ENCODE measurements around the gene RSF1. TPM values are rescaled to one million over a fixed set of nuclear protein-coding genes. Genes with fewer than 3 reads are reported as not detected.

Gene RSF1
- total RNA-seq, 1 experiment from 2014 or later = 62.0 TPM

DNA sequence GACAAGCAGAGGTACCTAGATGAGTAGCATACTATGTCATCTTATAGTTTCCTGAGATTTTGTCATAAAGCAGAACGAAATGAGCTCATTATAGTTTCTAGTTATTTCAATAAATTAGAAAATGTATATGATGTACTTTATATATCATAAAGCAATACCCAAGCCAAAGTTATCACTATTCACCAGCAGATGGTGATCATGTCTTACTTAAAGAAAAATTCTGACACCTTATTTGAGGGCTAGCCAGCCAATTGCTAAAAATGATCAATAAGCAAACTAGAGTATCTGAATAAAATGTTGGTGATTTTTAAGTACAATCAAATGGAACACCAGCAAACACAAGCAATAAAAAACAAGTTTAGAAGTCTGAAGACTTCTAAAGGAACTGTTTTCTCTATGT lies 44.1 kb downstream of the RSF1 start:
- BruUV-seq (replicated peaks) = no TSS peak
- Mint-ChIP-seq H3K27me3 (ENCODE audit: insufficient read depth, unreplicated experiment) (no peaks in the 10 kb centered on the region), H3K4me3 (ENCODE audit: unreplicated experiment) (no peak overlapping the region), H3K4me1 (ENCODE audit: insufficient read depth, unreplicated experiment) (no peaks in the 10 kb centered on the region), H3K27ac (ENCODE audit: low read depth, unreplicated experiment) (no peak overlapping the region), H3K36me3 (ENCODE audit: insufficient read depth, unreplicated experiment) (peaks cover 10% of the 10 kb centered on the region), H3K9me3 (ENCODE audit: unreplicated experiment) (no peaks in the 10 kb centered on the region)
- intact Hi-C loops (cut with micrococcal nuclease) = loop anchor here (1.0 kb wide), 2 partner anchors 45 to 224 kb away; partner anchors contain the start of gene AAMDC
- peak; percentile 30 for DNase-seq (ENCODE audit: unreplicated experiment)
- ChIA-PET CTCF (interaction anchor here (0.6 to 1.0 kb wide), 8 partner anchors 10 to 1534 kb away, joined by 3 to 4 read pairs (median 3); no protein-coding TSS in a partner anchor), POLR2A (no interaction called here)
- TF ChIP-seq, protein P1, sequence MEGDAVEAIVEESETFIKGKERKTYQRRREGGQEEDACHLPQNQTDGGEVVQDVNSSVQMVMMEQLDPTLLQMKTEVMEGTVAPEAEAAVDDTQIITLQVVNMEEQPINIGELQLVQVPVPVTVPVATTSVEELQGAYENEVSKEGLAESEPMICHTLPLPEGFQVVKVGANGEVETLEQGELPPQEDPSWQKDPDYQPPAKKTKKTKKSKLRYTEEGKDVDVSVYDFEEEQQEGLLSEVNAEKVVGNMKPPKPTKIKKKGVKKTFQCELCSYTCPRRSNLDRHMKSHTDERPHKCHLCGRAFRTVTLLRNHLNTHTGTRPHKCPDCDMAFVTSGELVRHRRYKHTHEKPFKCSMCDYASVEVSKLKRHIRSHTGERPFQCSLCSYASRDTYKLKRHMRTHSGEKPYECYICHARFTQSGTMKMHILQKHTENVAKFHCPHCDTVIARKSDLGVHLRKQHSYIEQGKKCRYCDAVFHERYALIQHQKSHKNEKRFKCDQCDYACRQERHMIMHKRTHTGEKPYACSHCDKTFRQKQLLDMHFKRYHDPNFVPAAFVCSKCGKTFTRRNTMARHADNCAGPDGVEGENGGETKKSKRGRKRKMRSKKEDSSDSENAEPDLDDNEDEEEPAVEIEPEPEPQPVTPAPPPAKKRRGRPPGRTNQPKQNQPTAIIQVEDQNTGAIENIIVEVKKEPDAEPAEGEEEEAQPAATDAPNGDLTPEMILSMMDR (IDR thresholded peaks at IDR 0.05; ENCODE audit: unreplicated experiment) = peak; percentile 48

DNA sequence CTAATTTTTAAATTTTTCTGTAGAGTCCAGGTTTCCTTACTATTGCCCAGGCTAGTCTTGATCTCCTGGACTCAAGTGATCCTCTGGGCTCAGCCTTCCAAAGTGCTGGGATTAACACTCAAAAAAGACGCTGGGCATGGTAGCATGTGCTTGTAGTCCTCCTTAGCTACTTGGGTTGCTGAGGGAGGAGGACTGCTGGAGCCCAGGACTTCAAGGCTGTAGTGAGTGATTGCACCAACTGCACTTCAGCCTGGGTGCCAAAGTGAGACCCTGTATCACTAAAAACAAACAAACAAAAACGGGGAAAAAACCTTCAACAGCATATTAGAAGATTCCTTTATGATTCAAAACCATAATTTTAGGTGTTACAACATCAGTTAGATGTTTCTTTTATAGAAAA lies 44.6 kb downstream of the RSF1 start:
- H3K4me1 Mint-ChIP-seq (ENCODE audit: insufficient read depth, unreplicated experiment) = no peaks in the 10 kb centered on the region
- H3K4me3 Mint-ChIP-seq (ENCODE audit: unreplicated experiment) = no peak overlapping the region
- H3K9me3 Mint-ChIP-seq (ENCODE audit: unreplicated experiment) = no peaks in the 10 kb centered on the region
- CTCF ChIA-PET = interaction anchor here (0.6 to 1.0 kb wide), 9 partner anchors 10 to 1534 kb away, joined by 3 to 4 read pairs (median 3); no protein-coding TSS in a partner anchor
- BruUV-seq (replicated peaks) = no TSS peak
- H3K36me3 Mint-ChIP-seq (ENCODE audit: insufficient read depth, unreplicated experiment) = peaks cover 10% of the 10 kb centered on the region
- TF ChIP-seq, protein P1 (IDR thresholded peaks at IDR 0.05; ENCODE audit: unreplicated experiment) = no peak
- no peaks in the 10 kb centered on the region for H3K27me3 Mint-ChIP-seq (ENCODE audit: insufficient read depth, unreplicated experiment)
- H3K27ac Mint-ChIP-seq (ENCODE audit: low read depth, unreplicated experiment) = no peak overlapping the region
- no peak for DNase-seq (ENCODE audit: unreplicated experiment)
- intact Hi-C loops (cut with micrococcal nuclease) = loop anchor here (1.0 kb wide), 2 partner anchors 45 to 224 kb away; partner anchors contain the start of gene AAMDC
- POLR2A ChIA-PET = no interaction called here

DNA sequence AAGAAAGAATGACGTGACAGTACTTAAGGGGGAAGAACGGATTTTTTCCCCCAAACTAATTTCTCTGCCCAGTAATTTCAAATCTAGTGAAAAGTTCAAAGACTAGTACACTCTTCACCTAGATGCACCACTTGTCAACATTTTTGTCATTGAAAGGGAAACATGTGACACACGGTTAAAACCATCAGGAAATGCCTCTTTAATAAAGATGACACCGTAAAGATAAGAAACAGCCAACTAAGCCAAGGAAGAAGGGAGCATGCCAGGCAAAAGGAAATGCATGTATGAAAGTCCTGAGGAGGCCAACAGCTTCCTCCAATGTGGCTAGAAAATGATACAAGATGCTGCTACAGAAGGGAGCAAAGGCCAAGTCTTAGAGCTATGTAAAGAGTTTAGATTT lies 49.4 kb downstream of the RSF1 start:
- H3K27me3 Mint-ChIP-seq (ENCODE audit: insufficient read depth, unreplicated experiment) = no peaks in the 10 kb centered on the region
- POLR2A ChIA-PET = no interaction called here

DNA sequence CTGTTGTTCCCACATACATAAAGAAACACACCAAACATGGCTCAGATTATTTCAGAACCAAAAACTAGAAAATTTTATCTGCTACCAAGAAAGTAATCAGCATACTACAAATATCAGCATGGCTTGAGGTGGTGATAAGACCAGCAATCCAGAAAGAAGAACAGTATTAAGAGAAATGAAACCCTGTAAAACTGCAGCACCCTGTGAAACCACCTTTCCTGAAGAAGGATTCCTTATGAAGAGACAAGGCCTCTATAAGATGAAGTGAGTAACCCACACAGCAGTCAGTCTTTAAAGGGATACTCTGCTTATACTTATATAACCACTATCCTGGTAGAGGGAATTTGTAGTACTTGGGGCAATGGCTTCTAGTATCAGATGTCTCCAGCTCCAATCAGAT lies 49.9 kb downstream of the RSF1 start:
- TF ChIP-seq, protein P1 (IDR thresholded peaks at IDR 0.05; ENCODE audit: unreplicated experiment) = no peak
- ChIA-PET POLR2A (no interaction called here), CTCF (no interaction called here)
- no peak overlapping the region for H3K27ac Mint-ChIP-seq (ENCODE audit: low read depth, unreplicated experiment)
- H3K36me3 Mint-ChIP-seq (ENCODE audit: insufficient read depth, unreplicated experiment) = peaks cover 10% of the 10 kb centered on the region
- H3K9me3 Mint-ChIP-seq (ENCODE audit: unreplicated experiment) = no peaks in the 10 kb centered on the region
- H3K27me3 Mint-ChIP-seq (ENCODE audit: insufficient read depth, unreplicated experiment) = no peaks in the 10 kb centered on the region
- H3K4me3 Mint-ChIP-seq (ENCODE audit: unreplicated experiment) = no peak overlapping the region
- BruUV-seq (replicated peaks) = no TSS peak
- intact Hi-C loops (cut with micrococcal nuclease) = no loop called here
- H3K4me1 Mint-ChIP-seq (ENCODE audit: insufficient read depth, unreplicated experiment) = no peaks in the 10 kb centered on the region
- DNase-seq (ENCODE audit: unreplicated experiment) = no peak

More for the DNA sequence above, 49.4 kb downstream of the RSF1 start:
- no peaks in the 10 kb centered on the region for H3K9me3 Mint-ChIP-seq (ENCODE audit: unreplicated experiment)
- intact Hi-C loops (cut with micrococcal nuclease) = no loop called here
- DNase-seq (ENCODE audit: unreplicated experiment) = no peak
- peaks cover 10% of the 10 kb centered on the region for H3K36me3 Mint-ChIP-seq (ENCODE audit: insufficient read depth, unreplicated experiment)
- TF ChIP-seq, protein P1 (IDR thresholded peaks at IDR 0.05; ENCODE audit: unreplicated experiment) = no peak
- no peaks in the 10 kb centered on the region for H3K4me1 Mint-ChIP-seq (ENCODE audit: insufficient read depth, unreplicated experiment)
- BruUV-seq (replicated peaks) = no TSS peak
- CTCF ChIA-PET = no interaction called here
- H3K27ac Mint-ChIP-seq (ENCODE audit: low read depth, unreplicated experiment) = no peak overlapping the region
- no peak overlapping the region for H3K4me3 Mint-ChIP-seq (ENCODE audit: unreplicated experiment)
